RKO (cell line): Measurements from ENCODE around the gene GOSR2.
"Not testable (repeated sequence)": the region's sequence is repeated elsewhere in the genome, so short reads cannot be mapped to it uniquely, and the experiment has no call there.

Source experiments
- DNase-seq: peaks from one replicate; pipeline ENCODE4 v3.0.0-alpha.2; 2016; ENCODE audit warnings: low spot score

The GOSR2 gene

GRCh38 chr17:46930051-46930450 lies 7.1 kb downstream of the GOSR2 start:
- DNase-seq = no peak

DNA sequence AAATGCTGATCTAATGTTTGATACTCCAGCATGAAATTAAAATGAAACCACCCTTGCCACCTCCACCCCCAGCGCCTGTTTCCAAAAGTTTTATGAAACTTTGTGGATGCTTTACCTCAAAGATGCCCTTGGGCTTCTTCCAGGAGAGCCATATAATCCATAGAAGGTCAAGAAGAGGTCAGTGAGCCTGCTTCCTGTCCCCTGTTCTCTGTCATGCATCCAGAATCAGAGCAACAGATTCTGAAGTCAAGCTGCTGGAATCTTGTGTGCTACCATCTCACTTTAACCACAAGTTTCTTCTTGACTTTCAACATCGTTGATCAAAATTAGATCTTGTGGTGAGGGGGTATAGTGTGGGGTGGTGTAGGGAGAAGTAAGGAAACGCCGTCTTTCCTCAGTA lies 8.6 kb downstream of the GOSR2 start:
- no peak for DNase-seq

GRCh38 chr17:46935658-46936266 lies 12.8 kb downstream of the GOSR2 start:
- no peak for DNase-seq

GRCh38 chr17:46940692-46941404 lies 17.9 kb downstream of the GOSR2 start:
- DNase-seq = peak; percentile 74

- DNase-seq = peak; percentile 66
Measured at GRCh38 chr17:46942441-46943217, 19.7 kb downstream of the GOSR2 start.

DNA sequence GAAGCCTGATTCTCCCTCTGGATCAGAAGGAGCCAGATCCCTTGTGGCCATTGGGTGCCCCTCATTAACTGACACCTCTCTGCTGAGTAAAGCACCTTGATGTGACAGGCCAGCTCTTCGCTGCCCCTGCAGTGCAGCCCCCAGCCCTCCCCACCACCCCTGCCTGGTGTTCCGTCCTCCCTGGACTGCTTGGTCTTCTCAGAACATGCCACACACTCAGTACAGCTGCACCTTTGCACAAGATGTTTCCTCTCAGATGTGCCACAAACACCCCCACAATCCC lies 20.2 kb downstream of the GOSR2 start:
- no peak for DNase-seq

- DNase-seq = peak; percentile 23
Measured at GRCh38 chr17:46943501-46944393, 20.8 kb downstream of the GOSR2 start.

GRCh38 chr17:46944931-46945330 lies 22.0 kb downstream of the GOSR2 start:
- DNase-seq = no peak

GRCh38 chr17:46947216-46947615 lies 24.3 kb downstream of the GOSR2 start:
- DNase-seq = no peak

- DNase-seq = no peak
Measured at GRCh38 chr17:46948544-46948943, 25.6 kb downstream of the GOSR2 start.

GRCh38 chr17:46949291-46950174 lies 26.6 kb downstream of the GOSR2 start:
- peak; percentile 32 for DNase-seq

GRCh38 chr17:46950342-46950996 lies 27.5 kb downstream of the GOSR2 start:
- no peak for DNase-seq

GRCh38 chr17:46950997-46951621 lies 28.1 kb downstream of the GOSR2 start:
- no peak for DNase-seq

DNA sequence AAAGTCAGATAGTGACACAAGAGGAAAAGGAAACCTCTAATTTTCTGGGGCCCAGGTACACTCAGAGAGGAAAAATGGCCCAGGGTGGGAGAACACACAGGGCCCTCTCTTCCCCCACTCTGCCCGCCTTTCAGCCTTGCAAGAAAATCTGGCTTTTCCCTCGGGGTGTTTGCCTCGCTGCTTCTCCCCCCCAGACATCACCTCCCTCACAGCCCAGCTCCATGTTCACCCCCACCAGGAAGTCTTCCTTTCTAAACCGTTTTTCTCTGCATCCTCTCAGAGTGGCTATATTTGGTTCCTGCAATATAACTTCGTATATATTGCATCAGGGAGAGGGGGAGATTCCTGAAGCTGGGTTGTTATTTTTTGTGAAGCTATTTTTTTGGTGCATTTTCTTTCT lies 28.7 kb downstream of the GOSR2 start:
- no peak for DNase-seq

- no peak for DNase-seq
Measured at GRCh38 chr17:46952115-46952514, 29.2 kb downstream of the GOSR2 start.

GRCh38 chr17:46953191-46953590 lies 30.2 kb downstream of the GOSR2 start:
- DNase-seq = not testable (repeated sequence)

- DNase-seq = no peak
Measured at GRCh38 chr17:46958041-46958591, 35.2 kb downstream of the GOSR2 start.

GRCh38 chr17:46960152-46960551 lies 37.2 kb downstream of the GOSR2 start:
- DNase-seq = no peak

- DNase-seq = no peak
Measured at GRCh38 chr17:46962374-46962790, 39.4 kb downstream of the GOSR2 start.

DNA sequence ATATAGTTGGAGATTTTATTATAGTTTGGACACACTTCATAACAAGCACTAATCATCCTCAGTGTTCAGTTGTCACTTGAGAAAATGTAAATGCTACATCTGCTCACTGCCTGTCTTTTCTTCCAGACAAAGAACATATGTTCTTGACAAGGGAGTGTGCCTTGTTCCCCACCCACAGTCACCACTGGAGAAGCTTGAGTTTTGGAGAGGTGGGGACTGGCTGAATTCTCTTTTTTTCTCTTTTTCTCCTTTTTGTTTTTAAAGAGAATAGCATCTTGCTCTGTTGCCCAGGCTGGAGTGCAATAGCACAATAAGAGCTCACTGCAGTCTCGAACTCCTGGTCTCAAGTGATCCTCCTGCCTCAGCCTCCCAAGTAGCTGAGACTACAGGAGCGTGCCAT lies 40.6 kb downstream of the GOSR2 start:
- no peak for DNase-seq
